GM23338 (cell line): Measurements from ENCODE around the gene UQCRFS1. TPM values are rescaled to one million over a fixed set of nuclear protein-coding genes. Genes with fewer than 3 reads are reported as not detected.
A peak's percentile ranks its signal among the peaks of the same experiment; 100 is the strongest.

Experiments used
- ATAC-seq: fragments of 200-7000 bp; cut with Tn5 transposase; 3 replicates; pipeline ENCODE4 v1.9.1; 2020
- DNase-seq: peaks from one replicate; pipeline ENCODE4 v3.0.0-alpha.2; 2015; ENCODE audit warnings: low spot score
- H2AFZ ChIP-seq: fragments of 200-600 bp; sonication (generic); 2 replicates; pipeline ENCODE4 v1.8.0; 2016; ENCODE audit warnings: antibody characterized with exemption, mild to moderate bottlenecking, moderate library complexity
- H3F3A ChIP-seq: fragments of 200-600 bp; sonication (generic); replicated peaks from 2 replicates; pipeline ENCODE4 v1.8.0; 2017; ENCODE audit warnings: antibody characterized with exemption, mixed run types, low read depth
- H3K27ac ChIP-seq: fragments of 200-600 bp; sonication (generic); 2 replicates; pipeline ENCODE4 v1.6.1; 2016; ENCODE audit warnings: low read depth
- H3K27me3 ChIP-seq: fragments of 200-600 bp; sonication (generic); 2 replicates; pipeline ENCODE4 v1.8.0; 2016; ENCODE audit warnings: mild to moderate bottlenecking, mixed run types, moderate library complexity; ENCODE audit not compliant: insufficient read depth
- H3K36me3 ChIP-seq: fragments of 200-600 bp; sonication (generic); 2 replicates; pipeline ENCODE4 v1.8.0; 2016; ENCODE audit warnings: mild to moderate bottlenecking; ENCODE audit not compliant: insufficient read depth
- H3K4me1 ChIP-seq: fragments of 200-600 bp; sonication (generic); 2 replicates; pipeline ENCODE4 v1.8.0; 2016; ENCODE audit warnings: mild to moderate bottlenecking, moderate library complexity; ENCODE audit not compliant: insufficient read depth
- H3K4me2 ChIP-seq: fragments of 200-600 bp; sonication (generic); 2 replicates; pipeline ENCODE4 v1.7.1; 2017; ENCODE audit warnings: mixed run types
- H3K4me3 ChIP-seq: fragments of 200-600 bp; sonication (generic); 2 replicates; pipeline ENCODE4 v1.6.1; 2016; ENCODE audit warnings: mixed run types
- H3K79me2 ChIP-seq: fragments of 200-600 bp; sonication (generic); replicated peaks from 2 replicates; pipeline ENCODE4 v1.8.0; 2017; ENCODE audit warnings: mild to moderate bottlenecking; ENCODE audit not compliant: insufficient read depth
- H3K9me2 ChIP-seq: fragments of 200-600 bp; sonication (generic); 2 replicates; pipeline ENCODE4 v1.8.0; 2017; ENCODE audit not compliant: insufficient read depth
- H4K20me1 ChIP-seq: fragments of 200-600 bp; sonication (generic); replicated peaks from 2 replicates; pipeline ENCODE4 v1.8.0; 2017; ENCODE audit warnings: mild to moderate bottlenecking; ENCODE audit not compliant: insufficient read depth
- H3K27ac Mint-ChIP-seq: 2 replicates; pipeline ENCODE4 v1.8.0; 2020; ENCODE audit warnings: inconsistent platforms, mild to moderate bottlenecking, moderate library complexity, mixed read lengths
- H3K27me3 Mint-ChIP-seq: 3 replicates; pipeline ENCODE4 v1.8.0; 2022; ENCODE audit warnings: low read depth, mild to moderate bottlenecking, moderate library complexity, mixed read lengths, inconsistent platforms; ENCODE audit not compliant: insufficient read depth, poor library complexity
- H3K36me3 Mint-ChIP-seq: 3 replicates; pipeline ENCODE4 v1.8.0; 2021; ENCODE audit warnings: low read depth, mild to moderate bottlenecking, inconsistent platforms, moderate library complexity, mixed read lengths
- H3K4me1 Mint-ChIP-seq: 3 replicates; pipeline ENCODE4 v1.8.0; 2020; ENCODE audit warnings: mild to moderate bottlenecking, inconsistent platforms, mixed read lengths
- H3K4me3 Mint-ChIP-seq: 3 replicates; pipeline ENCODE4 v1.8.0; 2021; ENCODE audit warnings: moderate library complexity, mild to moderate bottlenecking, inconsistent platforms, mixed read lengths
- H3K9me3 Mint-ChIP-seq: 3 replicates; pipeline ENCODE4 v1.8.0; 2020; ENCODE audit warnings: moderate library complexity, mild to moderate bottlenecking, inconsistent platforms, mixed read lengths
- CREB1 ChIP-seq: fragments of 250-450 bp; sonication (Bioruptor Pico); IDR thresholded peaks from 2 replicates; pipeline ENCODE4 v1.5.0; 2020; ENCODE audit warnings: low read depth, mild to moderate bottlenecking, moderate library complexity
- CTCF ChIP-seq, 2 experiments: fragments of 200-600 bp in 1 of 2; sonication (generic) in 1 of 2; conservative IDR thresholded peaks; 2 replicates each; pipeline versions ENCODE4 v1.5.1 to v1.6.1; 2016 to 2017; ENCODE audit warnings: antibody characterized with exemption in 2 of 2, low read depth in 2 of 2, mild to moderate bottlenecking in 2 of 2, moderate library complexity in 1 of 2
- ETS1 ChIP-seq: IDR thresholded peaks from 2 replicates; pipeline ENCODE4 v1.6.1; 2016; ENCODE audit warnings: antibody characterized with exemption
- EZH2 ChIP-seq: fragments of 200-600 bp; sonication (generic); IDR thresholded peaks from one replicate; pipeline ENCODE4 v1.8.0; 2017; ENCODE audit warnings: antibody characterized with exemption, mild to moderate bottlenecking, low read depth; ENCODE audit not compliant: unreplicated experiment
- JUNB ChIP-seq: IDR thresholded peaks from one replicate; pipeline ENCODE4 v1.6.1; 2016; ENCODE audit warnings: antibody characterized with exemption; ENCODE audit not compliant: unreplicated experiment
- NANOG ChIP-seq: IDR thresholded peaks from 2 replicates; pipeline ENCODE4 v1.6.1; 2016; ENCODE audit warnings: antibody characterized with exemption, borderline replicate concordance
- POLR2AphosphoS5 ChIP-seq: IDR thresholded peaks from 2 replicates; pipeline ENCODE4 v1.6.1; 2016; ENCODE audit warnings: antibody characterized with exemption, low read depth
- REST ChIP-seq: IDR thresholded peaks from one replicate; pipeline ENCODE4 v1.6.1; 2018; ENCODE audit warnings: antibody characterized with exemption; ENCODE audit not compliant: unreplicated experiment
- ZNF114 ChIP-seq: fragments of 250-450 bp; sonication (Bioruptor Pico); IDR thresholded peaks from 2 replicates; pipeline ENCODE4 v1.5.0; 2020; ENCODE audit warnings: mild to moderate bottlenecking, moderate library complexity
- ZNF462 ChIP-seq: fragments of 250-450 bp; sonication (Bioruptor Pico); IDR thresholded peaks from 2 replicates; pipeline ENCODE4 v1.5.0; 2020; ENCODE audit warnings: mild to moderate bottlenecking, moderate library complexity
- polyA plus RNA-seq: library from polyadenylated mRNA; unstranded; fragments of >200 nt; fragmentation: Nextera tagmentation; extraction: Ambion mirVana; gene quantifications from 2 replicates; pipeline ENCODE4 v1.2.1, GENCODE V29; 2016
- total RNA-seq: library from RNA; depleted of rRNA; stranded (reverse); fragments of >200 nt; shearing (Covaris generic); gene quantifications from 2 replicates; pipeline ENCODE4 v1.2.3, GENCODE V29; 2014

The UQCRFS1 gene
- total and polyA plus RNA-seq, 2 experiments from 2014 or later = 49.4 to 57.6 TPM

GRCh38 chr19:29187676-29188075 is 25.3 kb downstream of the UQCRFS1 start:
- Histone ChIP-seq H3K27ac (no peak overlapping the region), H3K4me1 (no peaks in the 10 kb centered on the region), H2AFZ (no peak overlapping the region), H3K36me3 (no peaks in the 10 kb centered on the region), H4K20me1 (no peaks in the 10 kb centered on the region), H3K4me2 (no peak overlapping the region), H3K4me3 (no peak overlapping the region), H3K27me3 (no peaks in the 10 kb centered on the region), H3F3A (no peaks in the 10 kb centered on the region), H3K79me2 (no peaks in the 10 kb centered on the region), H3K9me2 (0 out of 2 replicates have a peak, but pooled peaks cover 2% of the 10 kb centered on the region)
- no peaks in the 10 kb centered on the region for H3K9me3 Mint-ChIP-seq
- no peaks in the 10 kb centered on the region for H3K36me3 Mint-ChIP-seq
- H3K27me3 Mint-ChIP-seq = peaks cover 5% of the 10 kb centered on the region
- TF ChIP-seq CTCF (conservative IDR thresholded peaks at IDR 0.05; ENCODE audit: low read depth in 2 of 2) (no peak), POLR2AphosphoS5 (no peak), REST (no peak), NANOG (no peak)
- DNase-seq = no peak
- ATAC-seq = no peak
- no peak overlapping the region for H3K4me3 Mint-ChIP-seq
- H3K4me1 Mint-ChIP-seq = peaks cover 5% of the 10 kb centered on the region
- 0 out of 2 replicates have a peak overlapping the region, but pooled peaks have one; percentile 3 for H3K27ac Mint-ChIP-seq

GRCh38 chr19:29185427-29185826 is 27.5 kb downstream of the UQCRFS1 start:
- Histone ChIP-seq H3K4me1 (no peaks in the 10 kb centered on the region), H3F3A (no peaks in the 10 kb centered on the region), H3K4me2 (no peak overlapping the region), H3K27me3 (no peaks in the 10 kb centered on the region), H3K4me3 (no peak overlapping the region), H4K20me1 (no peaks in the 10 kb centered on the region), H3K36me3 (no peaks in the 10 kb centered on the region), H3K9me2 (no peaks in the 10 kb centered on the region), H2AFZ (no peak overlapping the region), H3K27ac (no peak overlapping the region), H3K79me2 (no peaks in the 10 kb centered on the region)
- Mint-ChIP-seq H3K4me3 (no peak overlapping the region), H3K27me3 (peaks cover 5% of the 10 kb centered on the region), H3K4me1 (peaks cover 2% of the 10 kb centered on the region), H3K36me3 (no peaks in the 10 kb centered on the region), H3K27ac (no peak overlapping the region), H3K9me3 (no peaks in the 10 kb centered on the region)
- ATAC-seq (no peak), DNase-seq (no peak)
- TF ChIP-seq ETS1 = no peak
- no peak for TF ChIP-seq EZH2
- TF ChIP-seq JUNB = no peak
- TF ChIP-seq CREB1 (CRISPR knock-in tag) = no peak
- no peak for TF ChIP-seq ZNF462 (CRISPR knock-in tag)
- TF ChIP-seq ZNF114 (CRISPR knock-in tag) = no peak
- no peak for TF ChIP-seq NANOG
